Right lobe of liver (tissue), 4 donors: ENCODE measurements around the gene NOP16.

Source experiments
- POLR2A ChIP-seq: fragments of 450-650 bp; IDR thresholded peaks from one replicate; pipeline ENCODE4 v1.6.1; 2017; ENCODE audit warnings: antibody characterized with exemption, mild to moderate bottlenecking
- TF ChIP-seq, protein P1 (sequence below), 4 donors: fragments of 200-600 bp in 3 of 4; fragments of 450-650 bp in 1 of 4; IDR thresholded peaks; one replicate each; pipeline versions ENCODE4 v1.5.1 to v1.8.0; 2016 to 2022; ENCODE audit warnings: antibody characterized with exemption in 4 of 4, mild to moderate bottlenecking in 2 of 4
- donor health status: DM: no; HTN: no; CAD: no.
- donor health status: DM: no; HTN: no; CAD: no.
- donor health status: DM: no; HTN: yes; CAD: no.

- TF ChIP-seq, protein P1, sequence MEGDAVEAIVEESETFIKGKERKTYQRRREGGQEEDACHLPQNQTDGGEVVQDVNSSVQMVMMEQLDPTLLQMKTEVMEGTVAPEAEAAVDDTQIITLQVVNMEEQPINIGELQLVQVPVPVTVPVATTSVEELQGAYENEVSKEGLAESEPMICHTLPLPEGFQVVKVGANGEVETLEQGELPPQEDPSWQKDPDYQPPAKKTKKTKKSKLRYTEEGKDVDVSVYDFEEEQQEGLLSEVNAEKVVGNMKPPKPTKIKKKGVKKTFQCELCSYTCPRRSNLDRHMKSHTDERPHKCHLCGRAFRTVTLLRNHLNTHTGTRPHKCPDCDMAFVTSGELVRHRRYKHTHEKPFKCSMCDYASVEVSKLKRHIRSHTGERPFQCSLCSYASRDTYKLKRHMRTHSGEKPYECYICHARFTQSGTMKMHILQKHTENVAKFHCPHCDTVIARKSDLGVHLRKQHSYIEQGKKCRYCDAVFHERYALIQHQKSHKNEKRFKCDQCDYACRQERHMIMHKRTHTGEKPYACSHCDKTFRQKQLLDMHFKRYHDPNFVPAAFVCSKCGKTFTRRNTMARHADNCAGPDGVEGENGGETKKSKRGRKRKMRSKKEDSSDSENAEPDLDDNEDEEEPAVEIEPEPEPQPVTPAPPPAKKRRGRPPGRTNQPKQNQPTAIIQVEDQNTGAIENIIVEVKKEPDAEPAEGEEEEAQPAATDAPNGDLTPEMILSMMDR (IDR thresholded peaks at IDR 0.05), result no peak
- TF ChIP-seq POLR2A, result no peak
Measured at GRCh38 chr5:176381979-176382378, 6.4 kb downstream of the NOP16 start.
